WTC11 (cell line): ENCODE results near the gene INO80. TPM values are rescaled to one million over a fixed set of nuclear protein-coding genes. Genes with fewer than 3 reads are reported as not detected.

Source experiments
- ATAC-seq: fragments of 200-7000 bp; cut with Tn5 transposase; 2 replicates; pipeline ENCODE4 v1.10.0; 2021; ENCODE audit warnings: mild to moderate bottlenecking, moderate library complexity
- CTCF ChIA-PET: fragments of 300-600 bp; sonication (Branson Sonifier 250); formaldehyde crosslinking; loops from one replicate; lab custom pipeline; 2021; ENCODE audit warnings: antibody characterized with exemption; lab: Charles Lee
- POLR2A ChIA-PET: fragments of 350-600 bp; sonication (Branson Sonifier 250); formaldehyde crosslinking; loops from one replicate; lab custom pipeline; 2021; ENCODE audit warnings: antibody characterized with exemption; lab: Charles Lee
- DNase-seq: peaks from one replicate; pipeline ENCODE4 v3.0.0; 2021; ENCODE audit warnings: low spot score
- H3K27ac Mint-ChIP-seq: 2 replicates; pipeline ENCODE4 v1.8.0; 2021; ENCODE audit warnings: mixed read lengths
- H3K27me3 Mint-ChIP-seq: 2 replicates; pipeline ENCODE4 v1.8.0; 2021; ENCODE audit warnings: low read depth, mild to moderate bottlenecking, moderate library complexity, mixed read lengths
- H3K36me3 Mint-ChIP-seq: 2 replicates; pipeline ENCODE4 v1.8.0; 2021; ENCODE audit warnings: mixed read lengths
- H3K4me1 Mint-ChIP-seq: 2 replicates; pipeline ENCODE4 v1.8.0; 2022; ENCODE audit warnings: mixed read lengths
- H3K4me3 Mint-ChIP-seq: 2 replicates; pipeline ENCODE4 v1.8.0; 2021; ENCODE audit warnings: mild to moderate bottlenecking, moderate library complexity, mixed read lengths
- H3K9me3 Mint-ChIP-seq: 2 replicates; pipeline ENCODE4 v1.8.0; 2021; ENCODE audit warnings: mixed read lengths
- ATF3 ChIP-seq: sonication (generic); formaldehyde crosslinking; conservative IDR thresholded peaks from 2 replicates; pipeline ENCODE4 v1.8.1; 2022; ENCODE audit warnings: mild to moderate bottlenecking, missing genetic modification reagents
- ESRRA ChIP-seq: sonication (generic); formaldehyde crosslinking; IDR thresholded peaks from 2 replicates; pipeline ENCODE4 v1.8.1; 2022; ENCODE audit warnings: mild to moderate bottlenecking, missing genetic modification reagents, borderline replicate concordance
- FOXP1 ChIP-seq: sonication (generic); formaldehyde crosslinking; IDR thresholded peaks from 2 replicates; pipeline ENCODE4 v1.8.0; 2022; ENCODE audit warnings: missing genetic modification reagents, mild to moderate bottlenecking, moderate library complexity, borderline replicate concordance
- GABPB1 ChIP-seq: sonication (generic); formaldehyde crosslinking; IDR thresholded peaks from 2 replicates; pipeline ENCODE4 v1.8.1; 2023; ENCODE audit warnings: mild to moderate bottlenecking, missing genetic modification reagents
- IRF2 ChIP-seq: sonication (generic); formaldehyde crosslinking; IDR thresholded peaks from 2 replicates; pipeline ENCODE4 v1.8.0; 2022; ENCODE audit warnings: low read depth, missing genetic modification reagents, borderline replicate concordance
- JUN ChIP-seq: sonication (generic); formaldehyde crosslinking; IDR thresholded peaks from 2 replicates; pipeline ENCODE4 v1.8.0; 2023; ENCODE audit warnings: mild to moderate bottlenecking, missing genetic modification reagents
- MXD4 ChIP-seq: fragments of 250-450 bp; sonication (Bioruptor Pico); IDR thresholded peaks from 2 replicates; pipeline ENCODE4 v1.8.0; 2021; ENCODE audit warnings: mild to moderate bottlenecking, moderate library complexity, borderline replicate concordance
- NFYB ChIP-seq: sonication (generic); formaldehyde crosslinking; conservative IDR thresholded peaks from 2 replicates; pipeline ENCODE4 v1.8.0; 2022; ENCODE audit warnings: low read depth, missing genetic modification reagents
- PRRX2 ChIP-seq: fragments of 250-450 bp; sonication (Bioruptor Pico); IDR thresholded peaks from 2 replicates; pipeline ENCODE4 v1.8.0; 2021; ENCODE audit warnings: mild to moderate bottlenecking
- RORB ChIP-seq: fragments of 250-450 bp; sonication (Bioruptor Pico); IDR thresholded peaks from 2 replicates; pipeline ENCODE4 v1.9.0; 2021; ENCODE audit warnings: mild to moderate bottlenecking
- TEAD1 ChIP-seq: sonication (generic); formaldehyde crosslinking; IDR thresholded peaks from 2 replicates; pipeline ENCODE4 v1.8.0; 2022; ENCODE audit warnings: mild to moderate bottlenecking, missing genetic modification reagents
- TP53 ChIP-seq: sonication (generic); formaldehyde crosslinking; IDR thresholded peaks from 2 replicates; pipeline ENCODE4 v1.8.1; 2023; ENCODE audit warnings: mild to moderate bottlenecking, missing genetic modification reagents
- USF1 ChIP-seq: sonication (generic); formaldehyde crosslinking; IDR thresholded peaks from 2 replicates; pipeline ENCODE4 v1.8.0; 2022; ENCODE audit warnings: mild to moderate bottlenecking, missing genetic modification reagents
- ZBTB43 ChIP-seq: sonication (generic); formaldehyde crosslinking; IDR thresholded peaks from 2 replicates; pipeline ENCODE4 v1.8.1; 2023; ENCODE audit warnings: mild to moderate bottlenecking, missing genetic modification reagents
- ZNF121 ChIP-seq: sonication (generic); formaldehyde crosslinking; IDR thresholded peaks from 2 replicates; pipeline ENCODE4 v1.8.0; 2023; ENCODE audit warnings: missing genetic modification reagents
- ZNF138 ChIP-seq: sonication (generic); formaldehyde crosslinking; conservative IDR thresholded peaks from 2 replicates; pipeline ENCODE4 v1.8.1; 2022; ENCODE audit warnings: mild to moderate bottlenecking, moderate library complexity, missing genetic modification reagents
- ZNF423 ChIP-seq: fragments of 250-450 bp; sonication (Bioruptor Pico); IDR thresholded peaks from 2 replicates; pipeline ENCODE4 v2.1.2; 2022; ENCODE audit warnings: mild to moderate bottlenecking, moderate library complexity
- ZNF532 ChIP-seq: fragments of 250-450 bp; sonication (Bioruptor Pico); IDR thresholded peaks from 2 replicates; pipeline ENCODE4 v1.9.0; 2021; ENCODE audit warnings: mild to moderate bottlenecking, borderline replicate concordance
- ZNF671 ChIP-seq: fragments of 250-450 bp; sonication (Bioruptor Pico); IDR thresholded peaks from 2 replicates; pipeline ENCODE4 v1.8.0; 2021; ENCODE audit warnings: mild to moderate bottlenecking
- total RNA-seq: library from RNA; stranded (reverse); gene quantifications from 3 replicates; pipeline ENCODE4 v1.2.3, GENCODE V29; 2021
- TF ChIP-seq, protein P1 (sequence below): sonication (generic); formaldehyde crosslinking; IDR thresholded peaks from 2 replicates; pipeline ENCODE4 v1.8.1; 2022; ENCODE audit warnings: low read depth, mild to moderate bottlenecking, moderate library complexity, missing genetic modification reagents, borderline replicate concordance
- TF ChIP-seq, protein P2 (sequence below): sonication (generic); formaldehyde crosslinking; IDR thresholded peaks from 2 replicates; pipeline ENCODE4 v1.8.1; 2022; ENCODE audit warnings: low read depth, missing genetic modification reagents, borderline replicate concordance

INO80 gene
- total RNA-seq, 1 experiment from 2014 or later = 20.6 TPM

DNA sequence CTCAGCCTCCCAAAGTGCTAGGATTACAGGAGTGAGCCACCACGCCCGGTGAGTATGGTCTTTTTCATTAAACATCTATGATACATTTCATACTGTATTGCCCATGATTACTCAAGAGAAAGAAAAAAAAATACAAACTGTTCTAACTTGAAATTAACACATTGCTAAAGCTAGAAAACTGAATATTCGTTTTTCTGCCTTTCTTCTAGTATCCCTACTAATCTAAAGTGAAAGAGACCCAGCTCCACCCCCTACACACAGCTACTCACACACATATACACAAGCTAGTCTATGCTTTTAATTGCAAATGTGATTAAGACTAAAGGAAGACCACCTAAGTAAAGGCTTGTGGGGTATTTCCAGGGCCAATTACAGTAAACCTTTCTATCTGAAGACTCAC, 43.1 kb downstream of the INO80 start:
- no peaks in the 10 kb centered on the region for H3K27me3 Mint-ChIP-seq
- H3K4me1 Mint-ChIP-seq = no peaks in the 10 kb centered on the region
- ATAC-seq (no peak), DNase-seq (no peak)
- H3K4me3 Mint-ChIP-seq = no peak overlapping the region
- peaks cover 61% of the 10 kb centered on the region for H3K36me3 Mint-ChIP-seq
- no peaks in the 10 kb centered on the region for H3K9me3 Mint-ChIP-seq
- TF ChIP-seq GABPB1 (no peak), ZNF138 (no peak), PRRX2 (CRISPR knock-in tag) (no peak), ZBTB43 (CRISPR knock-in tag) (no peak), ZNF532 (no peak), ZNF671 (no peak), NFYB (CRISPR knock-in tag) (no peak), TP53 (no peak), MXD4 (CRISPR knock-in tag) (no peak), RORB (CRISPR knock-in tag) (no peak), IRF2 (CRISPR knock-in tag) (no peak), FOXP1 (CRISPR knock-in tag) (no peak), ESRRA (CRISPR knock-in tag) (no peak), USF1 (CRISPR knock-in tag) (no peak), TEAD1 (no peak), ATF3 (CRISPR knock-in tag) (no peak), ZNF121 (no peak), ZNF423 (no peak)
- TF ChIP-seq, protein P1, sequence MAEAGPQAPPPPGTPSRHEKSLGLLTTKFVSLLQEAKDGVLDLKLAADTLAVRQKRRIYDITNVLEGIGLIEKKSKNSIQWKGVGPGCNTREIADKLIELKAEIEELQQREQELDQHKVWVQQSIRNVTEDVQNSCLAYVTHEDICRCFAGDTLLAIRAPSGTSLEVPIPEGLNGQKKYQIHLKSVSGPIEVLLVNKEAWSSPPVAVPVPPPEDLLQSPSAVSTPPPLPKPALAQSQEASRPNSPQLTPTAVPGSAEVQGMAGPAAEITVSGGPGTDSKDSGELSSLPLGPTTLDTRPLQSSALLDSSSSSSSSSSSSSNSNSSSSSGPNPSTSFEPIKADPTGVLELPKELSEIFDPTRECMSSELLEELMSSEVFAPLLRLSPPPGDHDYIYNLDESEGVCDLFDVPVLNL (CRISPR knock-in tag) = no peak
- H3K27ac Mint-ChIP-seq = no peak overlapping the region
- ChIA-PET CTCF (interaction anchor here (0.8 to 1.0 kb wide), 3 partner anchors 131 to 169 kb away, joined by 3 read pairs; no protein-coding TSS in a partner anchor), POLR2A (no interaction called here)

DNA sequence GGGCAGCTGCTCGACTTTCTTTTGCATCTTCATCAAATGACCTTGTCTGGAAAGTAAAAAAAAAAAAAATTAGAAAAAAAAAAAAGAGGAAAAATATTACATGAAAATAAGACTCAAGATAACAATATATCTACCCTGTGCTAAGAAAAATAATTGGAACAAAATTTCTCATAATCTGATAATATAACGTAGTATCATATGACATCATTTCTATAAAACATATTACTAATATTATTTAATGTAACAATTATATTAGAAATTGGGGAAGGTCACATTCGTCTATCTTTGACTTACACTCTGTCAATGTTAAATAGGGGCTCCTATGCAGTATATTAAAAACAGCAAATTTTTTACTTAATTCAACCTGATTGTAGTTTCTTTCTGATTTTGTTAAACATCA, 44.1 kb downstream of the INO80 start:
- no peak for TF ChIP-seq JUN
- TF ChIP-seq, protein P2, sequence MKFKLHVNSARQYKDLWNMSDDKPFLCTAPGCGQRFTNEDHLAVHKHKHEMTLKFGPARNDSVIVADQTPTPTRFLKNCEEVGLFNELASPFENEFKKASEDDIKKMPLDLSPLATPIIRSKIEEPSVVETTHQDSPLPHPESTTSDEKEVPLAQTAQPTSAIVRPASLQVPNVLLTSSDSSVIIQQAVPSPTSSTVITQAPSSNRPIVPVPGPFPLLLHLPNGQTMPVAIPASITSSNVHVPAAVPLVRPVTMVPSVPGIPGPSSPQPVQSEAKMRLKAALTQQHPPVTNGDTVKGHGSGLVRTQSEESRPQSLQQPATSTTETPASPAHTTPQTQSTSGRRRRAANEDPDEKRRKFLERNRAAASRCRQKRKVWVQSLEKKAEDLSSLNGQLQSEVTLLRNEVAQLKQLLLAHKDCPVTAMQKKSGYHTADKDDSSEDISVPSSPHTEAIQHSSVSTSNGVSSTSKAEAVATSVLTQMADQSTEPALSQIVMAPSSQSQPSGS (CRISPR knock-in tag) = no peak
- TF ChIP-seq, all 79 proteins: peak for 0
- DNase-seq (no peak), ATAC-seq (no peak)
- H3K4me1 Mint-ChIP-seq = no peaks in the 10 kb centered on the region
- POLR2A ChIA-PET = no interaction called here
- H3K36me3 Mint-ChIP-seq = peaks cover 64% of the 10 kb centered on the region
- no peaks in the 10 kb centered on the region for H3K9me3 Mint-ChIP-seq
- no peak overlapping the region for H3K27ac Mint-ChIP-seq
- no peak overlapping the region for H3K4me3 Mint-ChIP-seq
- no peaks in the 10 kb centered on the region for H3K27me3 Mint-ChIP-seq
- CTCF ChIA-PET = interaction anchor here (0.7 to 1.0 kb wide), 2 partner anchors 130 to 305 kb away, joined by 3 read pairs; no protein-coding TSS in a partner anchor
